GM23338 (cell line): ENCODE results near the gene FLT3. TPM values are rescaled to one million over a fixed set of nuclear protein-coding genes. Genes with fewer than 3 reads are reported as not detected.
A peak's percentile ranks its signal among the peaks of the same experiment; 100 is the strongest.

ENCODE experiments used
- ATAC-seq: fragments of 200-7000 bp; cut with Tn5 transposase; 3 replicates; pipeline ENCODE4 v1.9.1; 2020
- DNase-seq: peaks from one replicate; pipeline ENCODE4 v3.0.0-alpha.2; 2015; ENCODE audit warnings: low spot score
- H2AFZ ChIP-seq: fragments of 200-600 bp; sonication (generic); 2 replicates; pipeline ENCODE4 v1.8.0; 2016; ENCODE audit warnings: antibody characterized with exemption, mild to moderate bottlenecking, moderate library complexity
- H3F3A ChIP-seq: fragments of 200-600 bp; sonication (generic); replicated peaks from 2 replicates; pipeline ENCODE4 v1.8.0; 2017; ENCODE audit warnings: antibody characterized with exemption, mixed run types, low read depth
- H3K27ac ChIP-seq: fragments of 200-600 bp; sonication (generic); 2 replicates; pipeline ENCODE4 v1.6.1; 2016; ENCODE audit warnings: low read depth
- H3K27me3 ChIP-seq: fragments of 200-600 bp; sonication (generic); 2 replicates; pipeline ENCODE4 v1.8.0; 2016; ENCODE audit warnings: mild to moderate bottlenecking, mixed run types, moderate library complexity; ENCODE audit not compliant: insufficient read depth
- H3K36me3 ChIP-seq: fragments of 200-600 bp; sonication (generic); 2 replicates; pipeline ENCODE4 v1.8.0; 2016; ENCODE audit warnings: mild to moderate bottlenecking; ENCODE audit not compliant: insufficient read depth
- H3K4me1 ChIP-seq: fragments of 200-600 bp; sonication (generic); 2 replicates; pipeline ENCODE4 v1.8.0; 2016; ENCODE audit warnings: mild to moderate bottlenecking, moderate library complexity; ENCODE audit not compliant: insufficient read depth
- H3K4me2 ChIP-seq: fragments of 200-600 bp; sonication (generic); 2 replicates; pipeline ENCODE4 v1.7.1; 2017; ENCODE audit warnings: mixed run types
- H3K4me3 ChIP-seq: fragments of 200-600 bp; sonication (generic); 2 replicates; pipeline ENCODE4 v1.6.1; 2016; ENCODE audit warnings: mixed run types
- H3K79me2 ChIP-seq: fragments of 200-600 bp; sonication (generic); replicated peaks from 2 replicates; pipeline ENCODE4 v1.8.0; 2017; ENCODE audit warnings: mild to moderate bottlenecking; ENCODE audit not compliant: insufficient read depth
- H3K9me2 ChIP-seq: fragments of 200-600 bp; sonication (generic); 2 replicates; pipeline ENCODE4 v1.8.0; 2017; ENCODE audit not compliant: insufficient read depth
- H4K20me1 ChIP-seq: fragments of 200-600 bp; sonication (generic); replicated peaks from 2 replicates; pipeline ENCODE4 v1.8.0; 2017; ENCODE audit warnings: mild to moderate bottlenecking; ENCODE audit not compliant: insufficient read depth
- H3K27ac Mint-ChIP-seq: 2 replicates; pipeline ENCODE4 v1.8.0; 2020; ENCODE audit warnings: inconsistent platforms, mild to moderate bottlenecking, moderate library complexity, mixed read lengths
- H3K27me3 Mint-ChIP-seq: 3 replicates; pipeline ENCODE4 v1.8.0; 2022; ENCODE audit warnings: low read depth, mild to moderate bottlenecking, moderate library complexity, mixed read lengths, inconsistent platforms; ENCODE audit not compliant: insufficient read depth, poor library complexity
- H3K36me3 Mint-ChIP-seq: 3 replicates; pipeline ENCODE4 v1.8.0; 2021; ENCODE audit warnings: low read depth, mild to moderate bottlenecking, inconsistent platforms, moderate library complexity, mixed read lengths
- H3K4me1 Mint-ChIP-seq: 3 replicates; pipeline ENCODE4 v1.8.0; 2020; ENCODE audit warnings: mild to moderate bottlenecking, inconsistent platforms, mixed read lengths
- H3K4me3 Mint-ChIP-seq: 3 replicates; pipeline ENCODE4 v1.8.0; 2021; ENCODE audit warnings: moderate library complexity, mild to moderate bottlenecking, inconsistent platforms, mixed read lengths
- H3K9me3 Mint-ChIP-seq: 3 replicates; pipeline ENCODE4 v1.8.0; 2020; ENCODE audit warnings: moderate library complexity, mild to moderate bottlenecking, inconsistent platforms, mixed read lengths
- EZH2 ChIP-seq: fragments of 200-600 bp; sonication (generic); IDR thresholded peaks from one replicate; pipeline ENCODE4 v1.8.0; 2017; ENCODE audit warnings: antibody characterized with exemption, mild to moderate bottlenecking, low read depth; ENCODE audit not compliant: unreplicated experiment
- EZH2phosphoT487 ChIP-seq: fragments of 200-600 bp; sonication (generic); IDR thresholded peaks from one replicate; pipeline ENCODE4 v1.8.1; 2018; ENCODE audit warnings: antibody characterized with exemption; ENCODE audit not compliant: unreplicated experiment
- ZNF331 ChIP-seq: fragments of 250-450 bp; sonication (Bioruptor Pico); IDR thresholded peaks from 2 replicates; pipeline ENCODE4 v1.5.0; 2020; ENCODE audit warnings: low read depth, mild to moderate bottlenecking, moderate library complexity
- polyA plus RNA-seq: library from polyadenylated mRNA; unstranded; fragments of >200 nt; fragmentation: Nextera tagmentation; extraction: Ambion mirVana; gene quantifications from 2 replicates; pipeline ENCODE4 v1.2.1, GENCODE V29; 2016
- total RNA-seq: library from RNA; depleted of rRNA; stranded (reverse); fragments of >200 nt; shearing (Covaris generic); gene quantifications from 2 replicates; pipeline ENCODE4 v1.2.3, GENCODE V29; 2014
- TF ChIP-seq, protein P1 (sequence below): IDR thresholded peaks from one replicate; pipeline ENCODE4 v1.6.1; 2018; ENCODE audit warnings: antibody characterized with exemption; ENCODE audit not compliant: unreplicated experiment
- TF ChIP-seq, protein P2 (sequence below), 2 experiments: fragments of 200-600 bp in 1 of 2; sonication (generic) in 1 of 2; conservative IDR thresholded peaks; 2 replicates each; pipeline versions ENCODE4 v1.5.1 to v1.6.1; 2016 to 2017; ENCODE audit warnings: antibody characterized with exemption in 2 of 2, low read depth in 2 of 2, mild to moderate bottlenecking in 2 of 2, moderate library complexity in 1 of 2

The FLT3 gene
- total and polyA plus RNA-seq, 2 experiments from 2014 or later = 0.17 to 0.44 TPM

DNA sequence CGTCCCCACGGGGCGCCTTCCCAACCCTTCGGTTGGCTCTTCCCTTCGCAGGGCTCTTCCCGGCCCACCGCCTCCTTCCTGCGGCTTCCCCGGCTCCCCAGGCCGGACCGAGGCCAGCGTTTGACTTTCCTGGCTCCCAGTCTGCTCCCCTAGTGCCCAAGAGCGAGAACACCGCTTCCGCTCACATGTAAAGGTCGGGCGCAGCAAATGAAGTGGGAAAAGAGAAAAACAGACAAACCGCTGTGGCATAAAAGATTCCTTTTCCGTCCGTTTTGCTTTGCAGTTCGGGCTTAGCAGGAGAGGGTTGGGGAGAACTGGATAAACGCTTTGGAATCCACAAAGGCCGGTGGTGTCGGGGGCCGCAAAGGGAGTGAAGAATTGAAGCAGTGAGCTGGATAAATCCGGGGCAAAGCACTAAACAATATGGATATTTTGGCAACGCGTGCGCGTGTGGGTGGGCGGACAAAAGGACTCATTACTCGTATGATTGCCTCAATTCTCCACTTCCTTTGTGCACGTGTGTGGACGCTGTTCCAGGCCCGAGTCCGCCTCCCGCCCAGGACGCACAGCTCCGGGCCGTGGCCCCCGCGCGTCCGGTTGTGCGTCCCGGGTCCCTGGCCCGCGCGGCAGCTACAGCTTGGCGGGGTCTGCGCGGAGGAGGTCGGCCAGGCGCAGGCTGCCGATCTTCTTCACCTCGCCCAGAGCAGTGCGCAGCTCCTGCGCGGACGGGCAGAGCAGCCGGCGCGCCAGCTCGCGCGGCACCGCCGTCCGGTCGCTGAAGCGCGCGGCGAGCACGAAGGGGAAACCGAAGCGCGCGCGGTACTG, 122.7 kb downstream of the FLT3 start:
- Histone ChIP-seq H3K36me3 (no peaks in the 10 kb centered on the region; the same call in 1 of the 2 replicates), H3K4me2 (peak overlapping the region; percentile 72), H4K20me1 (peaks cover 38% of the 10 kb centered on the region), H3K27me3 (peaks cover 100% of the 10 kb centered on the region), H3K27ac (no peak overlapping the region), H3K4me1 (peaks cover 38% of the 10 kb centered on the region), H3F3A (peaks cover 48% of the 10 kb centered on the region), H3K79me2 (no peaks in the 10 kb centered on the region), H2AFZ (no peak overlapping the region), H3K9me2 (no peaks in the 10 kb centered on the region), H3K4me3 (peak overlapping the region; percentile 34; the same call in 1 of the 2 replicates)
- Mint-ChIP-seq H3K4me3 (peak overlapping the region; percentile 63), H3K4me1 (peaks cover 33% of the 10 kb centered on the region), H3K36me3 (no peaks in the 10 kb centered on the region), H3K9me3 (peaks cover 9% of the 10 kb centered on the region; the same call in 2 of the 3 replicates), H3K27ac (no peak overlapping the region), H3K27me3 (peaks cover 99% of the 10 kb centered on the region)
- TF ChIP-seq EZH2 = peak; percentile 100
- no peak for TF ChIP-seq ZNF331
- peak; percentile 94 for TF ChIP-seq EZH2phosphoT487
- ATAC-seq = peak; percentile 24
- DNase-seq = peak; percentile 81

DNA sequence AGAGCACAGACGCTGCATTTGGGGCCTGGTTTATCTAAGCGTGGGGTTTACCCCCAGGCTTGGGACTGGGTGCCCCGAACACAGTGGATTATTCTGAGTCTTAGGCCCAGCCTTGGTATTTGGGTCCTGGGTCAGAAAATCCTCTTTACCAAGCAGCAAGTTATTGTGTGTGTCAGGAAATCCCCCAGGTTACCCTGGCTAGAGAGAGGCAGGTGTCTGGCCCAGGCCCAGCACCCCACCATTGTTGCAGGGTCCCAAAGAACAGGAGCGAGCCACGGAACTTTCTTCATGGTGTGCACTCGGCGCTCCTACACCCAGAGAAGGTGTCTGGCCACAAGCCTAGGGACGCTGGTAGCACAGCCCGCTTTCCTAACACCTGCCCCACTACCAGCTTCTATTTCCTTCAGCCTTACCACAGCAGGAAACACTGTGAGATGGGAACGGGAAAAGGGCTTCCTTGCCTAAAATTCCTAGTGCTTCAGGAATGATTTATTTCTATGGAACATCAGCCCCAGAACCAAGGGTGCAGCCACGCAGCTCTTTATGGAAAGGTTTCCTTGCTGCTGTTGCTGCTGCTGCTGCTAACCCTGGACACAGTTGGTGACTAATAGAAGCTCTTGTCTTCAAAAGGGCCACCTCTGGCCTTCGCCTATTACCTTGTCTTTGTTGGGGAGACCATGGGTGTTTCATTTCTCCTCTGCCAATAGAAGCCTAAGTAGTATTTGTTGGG, 123.8 kb downstream of the FLT3 start:
- no peak overlapping the region for H2AFZ ChIP-seq
- DNase-seq = no peak
- no peak overlapping the region for H3K4me3 Mint-ChIP-seq
- H3K27me3 Mint-ChIP-seq = peaks cover 99% of the 10 kb centered on the region
- H3K27ac Mint-ChIP-seq = no peak overlapping the region
- H3K27ac ChIP-seq = no peak overlapping the region
- H3K79me2 ChIP-seq = no peaks in the 10 kb centered on the region
- H3K27me3 ChIP-seq = peaks cover 100% of the 10 kb centered on the region
- peaks cover 39% of the 10 kb centered on the region for H3K4me1 Mint-ChIP-seq
- peaks cover 50% of the 10 kb centered on the region for H3K4me1 ChIP-seq
- no peaks in the 10 kb centered on the region; the same call in 1 of the 2 replicates for H3K36me3 ChIP-seq
- peaks cover 6% of the 10 kb centered on the region; the same call in 2 of the 3 replicates for H3K9me3 Mint-ChIP-seq
- H3K9me2 ChIP-seq = no peaks in the 10 kb centered on the region
- H3F3A ChIP-seq = peaks cover 57% of the 10 kb centered on the region
- H3K4me3 ChIP-seq = no peak overlapping the region
- no peaks in the 10 kb centered on the region for H3K36me3 Mint-ChIP-seq
- TF ChIP-seq, protein P1, sequence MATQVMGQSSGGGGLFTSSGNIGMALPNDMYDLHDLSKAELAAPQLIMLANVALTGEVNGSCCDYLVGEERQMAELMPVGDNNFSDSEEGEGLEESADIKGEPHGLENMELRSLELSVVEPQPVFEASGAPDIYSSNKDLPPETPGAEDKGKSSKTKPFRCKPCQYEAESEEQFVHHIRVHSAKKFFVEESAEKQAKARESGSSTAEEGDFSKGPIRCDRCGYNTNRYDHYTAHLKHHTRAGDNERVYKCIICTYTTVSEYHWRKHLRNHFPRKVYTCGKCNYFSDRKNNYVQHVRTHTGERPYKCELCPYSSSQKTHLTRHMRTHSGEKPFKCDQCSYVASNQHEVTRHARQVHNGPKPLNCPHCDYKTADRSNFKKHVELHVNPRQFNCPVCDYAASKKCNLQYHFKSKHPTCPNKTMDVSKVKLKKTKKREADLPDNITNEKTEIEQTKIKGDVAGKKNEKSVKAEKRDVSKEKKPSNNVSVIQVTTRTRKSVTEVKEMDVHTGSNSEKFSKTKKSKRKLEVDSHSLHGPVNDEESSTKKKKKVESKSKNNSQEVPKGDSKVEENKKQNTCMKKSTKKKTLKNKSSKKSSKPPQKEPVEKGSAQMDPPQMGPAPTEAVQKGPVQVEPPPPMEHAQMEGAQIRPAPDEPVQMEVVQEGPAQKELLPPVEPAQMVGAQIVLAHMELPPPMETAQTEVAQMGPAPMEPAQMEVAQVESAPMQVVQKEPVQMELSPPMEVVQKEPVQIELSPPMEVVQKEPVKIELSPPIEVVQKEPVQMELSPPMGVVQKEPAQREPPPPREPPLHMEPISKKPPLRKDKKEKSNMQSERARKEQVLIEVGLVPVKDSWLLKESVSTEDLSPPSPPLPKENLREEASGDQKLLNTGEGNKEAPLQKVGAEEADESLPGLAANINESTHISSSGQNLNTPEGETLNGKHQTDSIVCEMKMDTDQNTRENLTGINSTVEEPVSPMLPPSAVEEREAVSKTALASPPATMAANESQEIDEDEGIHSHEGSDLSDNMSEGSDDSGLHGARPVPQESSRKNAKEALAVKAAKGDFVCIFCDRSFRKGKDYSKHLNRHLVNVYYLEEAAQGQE = no peak
- peak; percentile 75 for TF ChIP-seq EZH2phosphoT487
- TF ChIP-seq, protein P2, sequence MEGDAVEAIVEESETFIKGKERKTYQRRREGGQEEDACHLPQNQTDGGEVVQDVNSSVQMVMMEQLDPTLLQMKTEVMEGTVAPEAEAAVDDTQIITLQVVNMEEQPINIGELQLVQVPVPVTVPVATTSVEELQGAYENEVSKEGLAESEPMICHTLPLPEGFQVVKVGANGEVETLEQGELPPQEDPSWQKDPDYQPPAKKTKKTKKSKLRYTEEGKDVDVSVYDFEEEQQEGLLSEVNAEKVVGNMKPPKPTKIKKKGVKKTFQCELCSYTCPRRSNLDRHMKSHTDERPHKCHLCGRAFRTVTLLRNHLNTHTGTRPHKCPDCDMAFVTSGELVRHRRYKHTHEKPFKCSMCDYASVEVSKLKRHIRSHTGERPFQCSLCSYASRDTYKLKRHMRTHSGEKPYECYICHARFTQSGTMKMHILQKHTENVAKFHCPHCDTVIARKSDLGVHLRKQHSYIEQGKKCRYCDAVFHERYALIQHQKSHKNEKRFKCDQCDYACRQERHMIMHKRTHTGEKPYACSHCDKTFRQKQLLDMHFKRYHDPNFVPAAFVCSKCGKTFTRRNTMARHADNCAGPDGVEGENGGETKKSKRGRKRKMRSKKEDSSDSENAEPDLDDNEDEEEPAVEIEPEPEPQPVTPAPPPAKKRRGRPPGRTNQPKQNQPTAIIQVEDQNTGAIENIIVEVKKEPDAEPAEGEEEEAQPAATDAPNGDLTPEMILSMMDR (conservative IDR thresholded peaks at IDR 0.05; ENCODE audit: low read depth in 2 of 2) = no peak
- TF ChIP-seq EZH2 = peak; percentile 97
- H3K4me2 ChIP-seq = no peak overlapping the region
- H4K20me1 ChIP-seq = peaks cover 47% of the 10 kb centered on the region
- no peak for ATAC-seq
